ENCODE measurements around the gene RDH12.

DNA sequence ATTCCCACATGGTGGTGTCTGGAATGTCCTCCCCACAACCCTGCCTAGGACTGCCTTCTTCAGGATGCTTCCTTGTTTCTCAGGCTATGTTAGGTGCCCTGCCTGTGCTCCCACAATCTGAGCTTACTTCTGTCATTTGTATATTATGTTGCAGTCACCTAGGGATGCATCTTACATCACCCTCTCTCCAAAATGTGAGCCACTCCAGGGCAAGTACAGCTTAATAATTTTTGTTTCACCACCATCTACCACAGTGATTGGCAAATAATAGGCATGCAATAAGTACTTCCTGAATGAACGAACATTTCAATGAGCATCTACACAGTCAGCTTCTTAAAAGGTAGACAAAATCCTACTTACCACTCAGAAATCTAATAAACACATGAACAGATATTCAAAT, 77.1 kb downstream of the RDH12 start:
- TF ChIP-seq, protein P1, sequence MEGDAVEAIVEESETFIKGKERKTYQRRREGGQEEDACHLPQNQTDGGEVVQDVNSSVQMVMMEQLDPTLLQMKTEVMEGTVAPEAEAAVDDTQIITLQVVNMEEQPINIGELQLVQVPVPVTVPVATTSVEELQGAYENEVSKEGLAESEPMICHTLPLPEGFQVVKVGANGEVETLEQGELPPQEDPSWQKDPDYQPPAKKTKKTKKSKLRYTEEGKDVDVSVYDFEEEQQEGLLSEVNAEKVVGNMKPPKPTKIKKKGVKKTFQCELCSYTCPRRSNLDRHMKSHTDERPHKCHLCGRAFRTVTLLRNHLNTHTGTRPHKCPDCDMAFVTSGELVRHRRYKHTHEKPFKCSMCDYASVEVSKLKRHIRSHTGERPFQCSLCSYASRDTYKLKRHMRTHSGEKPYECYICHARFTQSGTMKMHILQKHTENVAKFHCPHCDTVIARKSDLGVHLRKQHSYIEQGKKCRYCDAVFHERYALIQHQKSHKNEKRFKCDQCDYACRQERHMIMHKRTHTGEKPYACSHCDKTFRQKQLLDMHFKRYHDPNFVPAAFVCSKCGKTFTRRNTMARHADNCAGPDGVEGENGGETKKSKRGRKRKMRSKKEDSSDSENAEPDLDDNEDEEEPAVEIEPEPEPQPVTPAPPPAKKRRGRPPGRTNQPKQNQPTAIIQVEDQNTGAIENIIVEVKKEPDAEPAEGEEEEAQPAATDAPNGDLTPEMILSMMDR (IDR thresholded peaks at IDR 0.05 in 4 of 5, conservative IDR thresholded peaks at IDR 0.05 in 1 of 5): no peak
- no peak for TF ChIP-seq POLR2A (IDR thresholded peaks at IDR 0.05)

Measured in gastrocnemius medialis (tissue), 4 donors.